ENCODE measurements around the gene FST. TPM values are rescaled to one million over a fixed set of nuclear protein-coding genes. Genes with fewer than 3 reads are reported as not detected.

The FST gene
- total and polyA plus RNA-seq, 2 of the 8 experiments (the other 6 are each of a cell fraction or from before 2014, with no cell fraction given): 16.6 to 17.5 TPM

GRCh38 chr5:53475320-53475719 is 5.1 kb upstream of the FST start:
- Histone ChIP-seq H3K27ac (ENCODE audit: low read depth, low read length) (no peak overlapping the region), H2BK12ac (ENCODE audit: low read depth, low read length) (no peak overlapping the region), H2BK15ac (ENCODE audit: low read length) (no peak overlapping the region), H3K14ac (ENCODE audit: insufficient read length) (no peak overlapping the region), H3K9me3 (ENCODE audit: insufficient read depth in 2 of 2, low read depth in 1 of 2, low read length in 1 of 2) (no peaks in the 10 kb centered on the region), H3K23me2 (ENCODE audit: low read depth, low read length) (peaks cover 7% of the 10 kb centered on the region; the same call in 1 of the 2 replicates), H4K8ac (ENCODE audit: extremely low read depth, insufficient read depth, low read length) (no peak overlapping the region), H4K91ac (replicated peaks; ENCODE audit: insufficient read length, low read length) (no peak overlapping the region), H3K36me3 (ENCODE audit: control insufficient read depth in 2 of 4, insufficient read depth in 4 of 4, low read length in 3 of 4) (no peaks in the 10 kb centered on the region), H4K5ac (ENCODE audit: insufficient read length, low read depth, low read length) (no peak overlapping the region), H3K4me2 (ENCODE audit: insufficient read depth in 1 of 2, low read depth in 2 of 2, low read length in 2 of 2) (no peak overlapping the region), H4K20me1 (replicated peaks in 1 of 2; ENCODE audit: control insufficient read depth in 1 of 2, insufficient read depth in 2 of 2, low read length in 2 of 2) (no peaks in the 10 kb centered on the region), H3K23ac (ENCODE audit: insufficient read length) (no peak overlapping the region), H3K4ac (replicated peaks; ENCODE audit: insufficient read length, low read depth, low read length) (no peak overlapping the region), H3K4me1 (replicated peaks in 1 of 4; ENCODE audit: control insufficient read depth in 3 of 4, insufficient read depth in 4 of 4, low read length in 3 of 4) (no peaks in the 10 kb centered on the region), H3K18ac (ENCODE audit: extremely low read depth, low read length) (no peak overlapping the region), H2AK5ac (ENCODE audit: low read depth, low read length) (no peak overlapping the region), H2BK5ac (ENCODE audit: low read depth, low read length) (no peak overlapping the region), H2BK120ac (replicated peaks; ENCODE audit: low read depth, low read length) (no peak overlapping the region), H3K4me3 (ENCODE audit: extremely low read depth in 1 of 4, insufficient read depth in 2 of 4, low read depth in 3 of 4, low read length in 4 of 4) (no peak overlapping the region), H3K79me2 (ENCODE audit: control insufficient read depth in 1 of 2, insufficient read depth in 2 of 2, low read length in 2 of 2) (no peaks in the 10 kb centered on the region), H2AFZ (ENCODE audit: low read length) (no peak overlapping the region), H3K27me3 (replicated peaks in 1 of 4; ENCODE audit: control insufficient read depth in 3 of 4, extremely low read depth in 1 of 4, insufficient read depth in 3 of 4, low read length in 3 of 4) (no peaks in the 10 kb centered on the region), H3K79me1 (ENCODE audit: low read depth, low read length) (no peaks in the 10 kb centered on the region), H3K9ac (replicated peaks in 1 of 4; ENCODE audit: extremely low read depth in 1 of 4, low read depth in 3 of 4, low read length in 3 of 4) (no peak overlapping the region), H2BK20ac (ENCODE audit: low read length) (no peak overlapping the region), H3K56ac (replicated peaks; ENCODE audit: insufficient read length, low read depth, low read length) (no peak overlapping the region)
- WGBS, 2 experiments (ENCODE audit: extremely low coverage in 1 of 2, insufficient coverage in 1 of 2, insufficient read length in 1 of 2, insufficient replicate concordance in 2 of 2, low coverage in 1 of 2, low lambda C conversion rate in 2 of 2, missing lambda C conversion rate in 1 of 2): 84% methylated on average over 2 of the region's 2 CpGs; no CpG with 5 or more reads in 1 of the 2 experiments
- ChIA-PET CTCF (ENCODE audit: partially characterized antibody) (no interaction called here), POLR2A (ENCODE audit: partially characterized antibody) (no interaction called here)
- DNase-seq (ENCODE audit: low read depth in 1 of 2, low spot score in 2 of 2) (no peak), FAIRE-seq (no peak)
- TF ChIP-seq RNF2 (IDR thresholded peaks at IDR 0.05; ENCODE audit: borderline replicate concordance, low read depth, low read length, missing control alignments, poor library complexity, severe bottlenecking) (no peak), CEBPB (IDR thresholded peaks at IDR 0.05; ENCODE audit: low read depth, low read length) (no peak), RAD21 (IDR thresholded peaks at IDR 0.05 in 1 of 2, conservative IDR thresholded peaks at IDR 0.05 in 1 of 2; ENCODE audit: low read depth in 2 of 2, low read length in 2 of 2) (no peak), EP300 (IDR thresholded peaks at IDR 0.05; ENCODE audit: borderline replicate concordance in 1 of 2, low read depth in 2 of 2, low read length in 2 of 2) (no peak), CHD1 (IDR thresholded peaks at IDR 0.05; ENCODE audit: low read depth, low read length) (no peak), BACH1 (IDR thresholded peaks at IDR 0.05; ENCODE audit: low read length) (no peak), CREB1 (IDR thresholded peaks at IDR 0.05) (no peak), TAF1 (IDR thresholded peaks at IDR 0.05; ENCODE audit: low read depth, low read length) (no peak), SUZ12 (IDR thresholded peaks at IDR 0.05; ENCODE audit: low read length) (no peak), CBX8 (IDR thresholded peaks at IDR 0.05; ENCODE audit: borderline replicate concordance, low read depth, low read length) (no peak), KDM5A (IDR thresholded peaks at IDR 0.05; ENCODE audit: low read length) (no peak), TAF7 (optimal IDR thresholded peaks at IDR 0.05; ENCODE audit: borderline replicate concordance, low read depth, low read length) (no peak), NANOG (IDR thresholded peaks at IDR 0.05; ENCODE audit: insufficient read depth, low read depth, low read length, poor library complexity, severe bottlenecking) (no peak), TBP (IDR thresholded peaks at IDR 0.05; ENCODE audit: low read depth, low read length) (no peak), SAP30 (IDR thresholded peaks at IDR 0.05; ENCODE audit: insufficient read depth, insufficient replicate concordance, low read length) (no peak)
